ENCODE data around the gene PKHD1. TPM values are rescaled to one million over a fixed set of nuclear protein-coding genes. Genes with fewer than 3 reads are reported as not detected.

The PKHD1 gene
- total RNA-seq, 4 donors from 2014 or later, result 0.09 to 0.83 (median 0.29) TPM; not detected in 1

DNA sequence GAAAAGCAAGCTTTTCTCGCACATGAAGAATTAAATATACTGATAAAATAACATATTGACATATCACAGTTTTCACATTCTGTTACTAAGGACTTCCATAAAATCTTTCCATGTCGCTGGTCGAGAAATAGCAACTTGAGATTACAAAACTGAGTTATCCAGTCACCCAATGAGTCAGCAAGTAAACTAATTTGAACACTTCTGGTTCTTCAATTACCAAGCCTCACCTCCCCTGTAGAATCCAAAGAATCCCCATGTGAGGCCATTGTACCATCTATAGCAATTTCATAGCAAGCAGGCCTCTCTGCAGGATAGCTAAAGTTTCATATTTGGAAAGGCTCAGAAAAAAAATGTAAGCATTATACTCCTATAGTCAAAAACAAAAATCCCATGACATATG, 87.3 kb downstream of the PKHD1 start:
- Histone ChIP-seq H3K9me3 (no peaks in the 10 kb centered on the region), H3K36me3 (no peaks in the 10 kb centered on the region), H3K27ac (no peak overlapping the region), H3K4me3 (no peak overlapping the region), H3K27me3 (no peaks in the 10 kb centered on the region), H3K4me1 (no peaks in the 10 kb centered on the region)
- TF ChIP-seq, protein P1, sequence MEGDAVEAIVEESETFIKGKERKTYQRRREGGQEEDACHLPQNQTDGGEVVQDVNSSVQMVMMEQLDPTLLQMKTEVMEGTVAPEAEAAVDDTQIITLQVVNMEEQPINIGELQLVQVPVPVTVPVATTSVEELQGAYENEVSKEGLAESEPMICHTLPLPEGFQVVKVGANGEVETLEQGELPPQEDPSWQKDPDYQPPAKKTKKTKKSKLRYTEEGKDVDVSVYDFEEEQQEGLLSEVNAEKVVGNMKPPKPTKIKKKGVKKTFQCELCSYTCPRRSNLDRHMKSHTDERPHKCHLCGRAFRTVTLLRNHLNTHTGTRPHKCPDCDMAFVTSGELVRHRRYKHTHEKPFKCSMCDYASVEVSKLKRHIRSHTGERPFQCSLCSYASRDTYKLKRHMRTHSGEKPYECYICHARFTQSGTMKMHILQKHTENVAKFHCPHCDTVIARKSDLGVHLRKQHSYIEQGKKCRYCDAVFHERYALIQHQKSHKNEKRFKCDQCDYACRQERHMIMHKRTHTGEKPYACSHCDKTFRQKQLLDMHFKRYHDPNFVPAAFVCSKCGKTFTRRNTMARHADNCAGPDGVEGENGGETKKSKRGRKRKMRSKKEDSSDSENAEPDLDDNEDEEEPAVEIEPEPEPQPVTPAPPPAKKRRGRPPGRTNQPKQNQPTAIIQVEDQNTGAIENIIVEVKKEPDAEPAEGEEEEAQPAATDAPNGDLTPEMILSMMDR (IDR thresholded peaks at IDR 0.05), result no peak
- no peak for TF ChIP-seq POLR2A (IDR thresholded peaks at IDR 0.05)
- no peak for DNase-seq
- intact Hi-C loops (cut with DNase I; ENCODE audit: low total_unique reads), result no loop called here

- DNase-seq, result no peak
- H3K4me3 ChIP-seq, result no peak overlapping the region
- no peaks in the 10 kb centered on the region for H3K9me3 ChIP-seq
- H3K27me3 ChIP-seq, result no peaks in the 10 kb centered on the region
- intact Hi-C loops (cut with DNase I; ENCODE audit: low total_unique reads), result no loop called here
- no peak overlapping the region for H3K27ac ChIP-seq
- no peaks in the 10 kb centered on the region for H3K4me1 ChIP-seq
- H3K36me3 ChIP-seq, result no peaks in the 10 kb centered on the region
- TF ChIP-seq, protein P1 (IDR thresholded peaks at IDR 0.05), result no peak
- TF ChIP-seq POLR2A (IDR thresholded peaks at IDR 0.05), result no peak
Measured at GRCh38 chr6:51996296-51996947, 91.0 kb downstream of the PKHD1 start.

DNA sequence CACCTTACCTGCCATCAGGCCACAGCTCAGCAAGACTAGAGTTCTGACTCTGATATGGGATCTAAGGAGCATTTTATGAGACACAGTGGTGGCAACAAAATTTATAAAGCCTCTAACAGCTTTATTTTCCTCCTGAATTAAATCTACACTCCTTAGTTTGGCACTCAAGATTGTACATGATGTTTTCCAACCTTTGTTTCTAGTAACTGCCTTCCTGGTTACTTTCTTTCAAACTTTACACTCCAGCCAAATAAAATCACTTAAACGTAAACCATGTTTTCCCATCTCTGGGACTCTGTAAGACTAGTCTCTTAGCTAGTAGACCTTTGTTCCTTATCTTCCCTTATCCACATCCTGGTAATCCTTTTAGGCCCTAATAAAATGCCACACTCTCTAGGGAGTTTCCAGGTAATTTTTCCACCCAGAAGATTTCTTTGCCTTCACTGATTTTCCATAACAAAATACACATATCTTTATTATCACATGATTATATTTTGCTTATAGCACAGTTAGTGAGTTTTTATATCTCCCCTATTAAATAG, 92.1 kb downstream of the PKHD1 start:
- DNase-seq, result no peak
- no peaks in the 10 kb centered on the region for H3K36me3 ChIP-seq
- no peak overlapping the region for H3K4me3 ChIP-seq
- H3K9me3 ChIP-seq, result no peaks in the 10 kb centered on the region
- intact Hi-C loops (cut with DNase I; ENCODE audit: low total_unique reads), result no loop called here
- no peaks in the 10 kb centered on the region for H3K4me1 ChIP-seq
- no peak overlapping the region for H3K27ac ChIP-seq
- TF ChIP-seq, protein P1 (IDR thresholded peaks at IDR 0.05), result no peak
- TF ChIP-seq POLR2A (IDR thresholded peaks at IDR 0.05), result no peak
- H3K27me3 ChIP-seq, result no peaks in the 10 kb centered on the region

GRCh38 chr6:51992876-51993275, 94.5 kb downstream of the PKHD1 start:
- no peaks in the 10 kb centered on the region for H3K27me3 ChIP-seq
- no peak overlapping the region for H3K27ac ChIP-seq
- no peak overlapping the region for H3K4me3 ChIP-seq
- H3K4me1 ChIP-seq, result no peaks in the 10 kb centered on the region
- intact Hi-C loops (cut with DNase I; ENCODE audit: low total_unique reads), result no loop called here
- no peak for TF ChIP-seq POLR2A (IDR thresholded peaks at IDR 0.05)
- TF ChIP-seq, protein P1 (IDR thresholded peaks at IDR 0.05), result no peak
- H3K36me3 ChIP-seq, result no peaks in the 10 kb centered on the region
- no peak for DNase-seq
- no peaks in the 10 kb centered on the region for H3K9me3 ChIP-seq

- no peak overlapping the region for H3K27ac ChIP-seq
- H3K9me3 ChIP-seq, result no peaks in the 10 kb centered on the region
- DNase-seq, result no peak
- TF ChIP-seq POLR2A (IDR thresholded peaks at IDR 0.05), result no peak
- TF ChIP-seq, protein P1 (IDR thresholded peaks at IDR 0.05), result no peak
- peaks cover 0 to 4% of the 10 kb centered on the region in 2 donors for H3K27me3 ChIP-seq
- intact Hi-C loops (cut with DNase I; ENCODE audit: low total_unique reads), result no loop called here
- no peaks in the 10 kb centered on the region for H3K4me1 ChIP-seq
- H3K4me3 ChIP-seq, result no peak overlapping the region
- H3K36me3 ChIP-seq, result no peaks in the 10 kb centered on the region
Measured at GRCh38 chr6:51989789-51990188, 97.6 kb downstream of the PKHD1 start.

Measured in uterus (tissue), 4 donors.